Activated T-helper 1 cell treated with Interleukin-2 at 50 U/mL for 16 hours (primary cell): ENCODE measurements around the gene WDFY3.
"Not testable (repeated sequence)": the region's sequence is repeated elsewhere in the genome, so short reads cannot be mapped to it uniquely, and the experiment has no call there.

Experiments
- DNase-seq: peaks from one replicate; pipeline ENCODE4 v3.0.0-alpha.2; 2020; ENCODE audit warnings: low read depth

The WDFY3 gene

DNA sequence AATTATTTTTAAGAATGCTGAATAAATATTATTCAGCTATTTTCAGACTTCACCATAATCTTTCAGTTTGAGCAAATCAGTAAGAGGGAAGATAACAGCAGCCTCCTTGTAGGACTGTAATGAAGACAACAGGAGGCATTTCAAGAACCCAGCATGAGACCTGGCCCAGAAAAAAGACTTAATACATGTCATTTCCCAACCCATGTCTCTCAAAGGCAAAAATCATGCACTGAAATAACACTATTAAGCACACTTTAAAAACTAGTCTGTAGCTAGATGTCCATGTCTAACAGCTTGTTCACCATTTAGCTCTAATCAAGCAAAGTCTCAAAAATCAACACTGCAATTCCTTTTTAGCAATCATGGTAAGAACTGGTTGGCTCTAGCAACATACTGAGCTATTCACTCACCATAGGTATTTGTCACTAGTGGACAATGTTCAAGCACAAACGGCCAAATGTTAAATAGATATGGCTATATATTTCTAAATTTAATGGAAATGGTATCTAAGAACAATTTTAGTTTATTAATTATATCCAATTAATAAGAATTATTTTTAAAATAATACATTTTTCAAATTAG lies 109.9 kb downstream of the WDFY3 start:
- no peak for DNase-seq

DNA sequence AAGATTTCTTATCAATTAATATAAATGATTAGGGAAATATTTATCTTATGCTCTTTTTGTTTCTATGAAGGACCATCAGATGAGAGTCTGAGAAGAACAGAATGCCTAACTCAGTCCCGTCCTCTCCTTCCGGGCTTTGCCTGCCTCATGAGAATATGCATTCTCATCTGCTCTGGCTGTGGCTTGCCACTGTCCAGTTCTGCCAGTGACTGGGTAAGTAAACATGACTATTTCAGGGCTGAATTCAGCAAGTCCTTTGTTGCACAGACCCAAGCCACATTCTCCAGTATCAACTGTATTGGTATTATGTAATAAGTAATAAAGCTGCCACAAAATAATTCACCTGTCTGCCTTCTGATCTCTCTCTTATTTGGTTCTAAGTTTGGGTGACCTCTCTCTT lies 110.7 kb downstream of the WDFY3 start:
- no peak for DNase-seq

DNA sequence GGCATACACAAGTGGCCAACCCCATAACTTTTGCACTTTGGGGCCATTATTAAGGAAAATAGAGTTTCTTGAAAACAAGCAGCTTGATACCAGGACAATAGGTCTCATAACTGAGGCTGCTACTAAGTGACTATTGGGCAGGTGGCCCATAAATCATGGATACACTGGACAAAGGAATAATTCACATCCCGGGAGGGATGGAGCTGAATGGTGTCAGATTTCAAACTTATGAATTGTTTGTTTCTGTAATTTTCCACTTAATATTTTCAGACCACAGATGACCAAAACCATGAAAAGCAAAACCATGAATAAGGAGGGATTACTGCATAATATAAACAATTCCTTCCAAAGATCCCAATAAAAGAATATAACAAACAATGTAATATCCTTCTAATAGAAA lies 114.4 kb downstream of the WDFY3 start:
- no peak for DNase-seq

DNA sequence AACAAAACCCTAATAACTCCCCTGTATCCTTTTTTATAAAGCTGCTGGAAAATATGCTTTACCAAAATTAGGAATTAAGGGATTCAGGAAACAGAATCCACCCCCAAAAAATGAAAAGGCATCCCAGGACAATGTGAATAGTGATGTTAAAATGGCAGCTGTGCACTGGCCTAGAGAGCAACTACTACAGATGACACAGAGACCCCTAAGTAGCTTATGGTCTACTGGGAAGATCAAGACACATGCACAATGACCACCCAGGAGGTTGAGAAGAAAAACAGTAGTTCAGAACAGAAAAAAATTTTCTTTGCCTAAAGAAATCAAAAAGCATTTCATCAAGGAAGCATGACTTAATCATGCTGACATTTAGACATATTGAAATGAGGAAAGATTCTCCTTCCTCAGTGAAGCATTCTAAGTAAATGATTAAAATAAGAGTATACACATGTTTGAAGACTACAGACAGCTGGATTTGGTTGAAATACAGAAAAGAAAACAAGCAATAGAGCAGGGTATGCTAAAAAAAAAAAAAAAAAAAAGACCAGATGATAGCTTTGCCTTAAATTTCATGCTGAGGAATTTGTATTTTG lies 117.3 kb downstream of the WDFY3 start:
- DNase-seq = no peak

DNA sequence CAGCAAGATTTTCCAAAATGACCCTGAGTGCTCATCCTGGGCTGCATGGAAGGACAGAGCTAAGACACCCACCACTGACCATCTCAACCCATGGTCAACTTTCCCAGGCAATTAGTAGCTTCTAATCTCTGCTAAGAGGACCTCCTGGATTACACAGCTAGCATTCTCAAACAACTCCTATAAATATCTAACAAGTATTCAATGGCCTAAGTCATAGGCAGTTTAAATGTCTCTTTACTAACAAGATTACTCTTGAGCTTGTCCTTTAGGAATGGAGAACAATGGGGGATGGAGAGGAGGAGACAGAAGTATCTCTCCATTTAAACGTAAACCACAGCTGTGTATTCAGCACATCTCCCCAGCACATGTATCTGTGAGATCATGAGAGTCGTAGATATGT lies 118.1 kb downstream of the WDFY3 start:
- DNase-seq = no peak

DNA sequence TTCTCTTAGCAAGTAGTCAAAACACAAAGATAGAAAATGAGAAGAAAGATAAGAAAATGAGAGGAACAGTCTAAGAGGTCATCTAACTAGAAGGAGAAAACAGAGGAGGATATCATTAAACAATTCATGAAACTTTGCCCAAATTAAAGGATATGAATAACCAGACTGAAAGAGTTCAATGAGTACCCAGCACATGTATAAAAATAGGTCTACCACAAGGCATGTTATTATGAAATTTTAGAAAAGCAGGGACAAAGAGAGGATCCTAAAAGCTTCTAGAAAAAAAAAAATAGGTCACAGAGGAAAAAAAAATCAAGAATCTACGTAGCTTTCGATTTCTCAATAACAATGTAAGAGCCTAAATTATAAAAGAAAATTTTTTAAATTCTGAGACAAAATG lies 118.5 kb downstream of the WDFY3 start:
- no peak for DNase-seq

DNA sequence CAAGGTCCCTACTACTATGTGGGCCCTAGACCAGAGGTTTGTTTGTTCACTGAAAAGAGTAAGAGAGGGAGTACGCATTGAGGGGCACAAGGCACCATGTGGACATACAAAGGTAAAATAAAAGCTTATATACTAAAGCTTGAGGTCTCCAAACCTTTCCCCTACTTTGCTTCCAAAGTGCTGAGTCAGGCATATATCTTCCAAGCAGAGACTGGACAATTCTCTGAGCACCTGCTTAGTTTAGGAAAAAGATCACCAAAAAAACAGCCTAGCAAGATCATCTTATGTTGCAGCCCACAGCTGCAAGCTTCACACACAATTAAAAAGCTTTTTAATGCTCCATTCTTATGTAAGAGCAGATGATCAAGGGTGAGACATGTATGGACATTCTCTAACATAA lies 119.5 kb downstream of the WDFY3 start:
- DNase-seq = no peak

DNA sequence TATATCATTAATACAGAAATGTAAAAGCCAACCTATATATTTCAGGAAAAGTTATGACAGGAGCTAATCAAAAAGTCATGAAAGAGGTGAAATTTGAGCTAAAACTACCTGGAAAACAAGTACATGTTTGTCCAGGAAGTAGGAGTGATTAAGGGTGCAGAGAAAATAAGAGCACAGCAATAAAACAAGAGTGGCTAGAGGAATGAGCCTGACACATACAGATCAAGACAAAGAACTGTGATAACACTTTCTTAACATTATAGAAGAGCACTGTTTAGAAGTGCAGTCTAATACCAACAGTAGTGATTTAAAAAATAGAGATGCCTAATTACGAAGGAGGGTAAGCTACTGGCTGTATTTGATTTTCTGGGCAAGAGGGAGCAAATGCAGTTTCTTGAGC lies 125.1 kb downstream of the WDFY3 start:
- no peak for DNase-seq

DNA sequence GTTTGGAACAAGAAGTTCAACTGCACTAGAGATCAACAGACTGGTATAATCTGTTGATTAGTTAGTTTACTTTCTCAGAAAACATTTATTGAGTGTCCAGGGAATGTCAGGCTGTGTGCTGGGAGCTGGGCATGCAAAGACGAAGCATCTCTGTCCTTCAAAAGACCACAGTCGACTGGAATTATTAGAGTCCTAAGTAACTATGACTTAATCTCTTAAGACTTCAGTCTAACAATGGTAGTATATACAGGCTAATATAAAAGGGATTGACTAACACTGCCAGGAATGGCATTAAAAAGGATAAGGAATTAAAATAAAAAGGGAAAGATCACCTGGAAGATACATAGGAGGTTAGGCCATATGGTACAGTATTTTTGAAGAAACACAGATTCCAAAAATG lies 128.7 kb downstream of the WDFY3 start:
- no peak for DNase-seq

DNA sequence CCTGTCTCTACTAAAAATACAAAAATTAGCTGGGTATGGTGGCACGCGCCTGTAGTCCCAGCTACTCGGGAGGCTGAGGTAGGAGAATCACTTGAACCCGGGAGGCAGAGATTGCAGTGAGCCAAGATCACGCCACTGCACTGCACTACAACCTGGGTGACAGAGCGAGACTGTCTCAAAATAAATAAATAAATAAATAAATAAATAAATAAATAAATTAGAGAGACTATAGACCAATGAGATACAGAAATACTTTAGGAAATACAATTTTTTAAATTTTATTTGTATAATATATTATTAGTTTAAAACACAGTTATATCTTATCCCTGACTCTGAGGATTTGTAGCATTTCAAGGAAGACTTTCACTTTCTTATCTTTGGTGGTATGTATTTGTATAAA lies 136.9 kb downstream of the WDFY3 start:
- DNase-seq = not testable (repeated sequence)

DNA sequence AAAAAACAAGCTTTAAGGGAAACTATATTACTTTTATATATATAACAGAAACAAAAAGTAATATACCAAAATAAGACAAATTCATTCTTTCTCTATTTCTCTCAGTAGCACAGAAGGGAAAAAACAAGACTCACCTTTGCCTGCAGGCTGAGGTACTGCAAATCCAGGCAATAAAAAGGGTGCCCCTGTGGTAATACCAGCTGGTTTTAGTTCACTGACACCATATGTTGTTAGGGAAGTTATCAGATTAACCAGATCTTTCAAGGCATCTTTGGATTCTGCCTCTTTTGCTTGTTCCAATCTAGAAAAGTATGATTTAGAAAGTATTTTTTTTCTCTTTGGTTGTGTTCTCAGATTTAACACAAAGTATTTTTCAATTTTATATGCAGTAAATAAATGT lies 139.8 kb downstream of the WDFY3 start:
- DNase-seq = no peak

DNA sequence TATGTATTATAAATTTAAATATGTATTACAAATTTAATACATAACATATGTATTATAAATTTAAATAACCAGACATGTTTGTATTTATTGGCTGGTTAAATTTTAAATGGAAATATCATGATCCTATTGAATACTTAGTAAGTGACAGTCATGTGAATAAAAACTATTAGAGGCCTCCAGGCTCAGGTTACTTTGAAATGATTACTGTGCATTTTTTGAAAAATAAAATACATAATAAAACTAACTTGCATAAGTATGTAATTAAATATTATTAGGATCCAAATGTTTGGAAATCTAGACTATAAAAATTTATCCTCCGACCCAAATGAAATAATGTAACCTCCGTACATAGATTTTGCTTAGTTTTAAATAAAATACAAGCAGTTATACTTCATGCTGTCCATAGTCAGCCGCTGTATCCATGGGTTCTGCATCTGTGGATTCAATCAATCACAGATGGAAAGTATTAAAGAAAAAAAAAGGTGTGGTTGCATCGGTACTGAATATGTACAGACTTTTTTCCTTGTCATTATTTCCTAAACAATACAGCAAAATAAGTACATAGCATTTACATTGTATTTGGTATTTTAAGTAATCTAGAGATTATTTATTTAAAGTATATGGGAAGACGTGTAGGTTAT lies 140.7 kb downstream of the WDFY3 start:
- DNase-seq = no peak

DNA sequence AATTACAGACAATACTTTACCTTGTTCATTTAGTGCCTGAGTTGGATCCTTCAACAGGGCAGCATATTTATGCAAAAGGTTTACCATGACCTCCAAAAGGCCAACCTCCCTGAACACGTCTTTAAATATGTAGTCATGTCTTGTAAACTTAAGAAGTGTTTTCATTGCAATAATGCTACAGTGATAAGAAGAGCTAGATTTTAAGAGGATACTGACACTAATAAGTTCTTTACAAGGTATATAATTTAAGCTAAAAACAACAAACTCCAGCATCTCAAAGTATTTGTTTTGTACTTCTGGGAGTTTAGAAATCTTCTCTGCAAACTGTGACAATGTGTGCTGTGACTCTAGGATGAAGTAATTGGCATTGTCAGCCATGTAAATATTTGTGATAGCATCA lies 145.4 kb downstream of the WDFY3 start:
- no peak for DNase-seq

DNA sequence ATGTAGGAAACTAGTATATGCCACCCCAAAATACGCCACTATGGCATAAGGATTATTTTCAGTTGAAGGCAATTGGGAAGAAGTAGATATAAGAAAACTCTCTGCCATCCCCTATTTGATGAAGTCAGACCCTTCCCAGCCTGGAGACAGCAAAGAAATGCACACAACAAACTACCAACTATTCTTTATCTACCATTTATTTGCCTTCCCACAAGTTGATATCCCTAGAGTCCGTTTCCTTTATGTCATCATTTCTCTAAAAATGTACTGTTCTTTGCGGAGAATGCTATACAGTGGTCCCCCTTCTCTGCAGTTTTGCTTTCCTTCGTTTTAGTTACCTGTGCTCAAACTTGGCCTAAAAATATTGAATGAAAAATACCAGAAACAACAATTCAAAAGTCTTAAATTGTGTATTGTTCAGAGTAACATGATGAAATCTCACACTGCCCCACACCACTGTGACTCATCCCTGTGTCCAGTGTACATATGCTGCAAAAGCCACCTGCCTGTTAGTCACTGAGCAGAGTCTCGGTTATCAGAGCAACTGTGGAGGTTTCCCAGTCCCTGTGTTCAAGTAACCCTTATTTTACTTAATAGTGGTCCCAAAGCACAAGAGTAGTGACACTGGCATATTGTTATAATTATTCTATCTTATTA lies 152.3 kb downstream of the WDFY3 start:
- no peak for DNase-seq

DNA sequence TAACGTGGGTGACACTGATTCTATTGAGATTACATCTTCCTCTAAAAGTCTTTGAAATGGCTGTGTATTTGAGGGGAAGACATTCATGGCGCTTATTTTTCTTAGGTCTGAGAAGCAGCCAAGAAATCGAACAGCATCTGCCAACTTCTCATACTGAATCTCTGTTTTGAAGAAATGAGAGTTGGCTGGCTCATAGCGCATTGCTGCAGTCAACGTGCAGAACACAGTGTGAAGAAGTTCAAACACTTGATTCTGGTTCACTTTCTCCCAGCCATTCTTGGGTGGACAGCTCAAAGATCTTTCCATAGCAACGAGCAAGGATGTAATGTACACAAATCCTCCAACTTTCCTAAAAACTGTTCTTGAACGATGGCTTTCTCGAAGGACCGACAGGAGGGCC lies 156.5 kb downstream of the WDFY3 start:
- DNase-seq = no peak

DNA sequence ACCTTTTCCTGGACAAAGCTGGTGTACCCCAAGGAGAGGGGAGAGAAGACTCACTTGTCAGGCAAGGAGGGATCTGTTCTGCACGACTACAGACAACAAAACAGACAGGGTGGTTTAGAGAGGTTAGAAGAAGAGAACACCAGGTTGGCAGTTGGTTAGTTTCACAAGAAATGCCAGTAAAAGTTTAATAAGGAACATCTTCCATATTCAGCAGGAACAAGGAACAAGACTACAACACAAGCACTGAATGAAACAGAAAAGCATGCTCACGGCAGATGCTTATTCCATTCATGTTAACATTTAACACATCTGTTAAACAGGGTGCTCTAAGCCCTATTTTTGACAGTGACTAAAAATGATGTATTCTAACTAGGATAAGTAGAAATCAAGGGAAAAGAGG lies 158.2 kb downstream of the WDFY3 start:
- no peak for DNase-seq

DNA sequence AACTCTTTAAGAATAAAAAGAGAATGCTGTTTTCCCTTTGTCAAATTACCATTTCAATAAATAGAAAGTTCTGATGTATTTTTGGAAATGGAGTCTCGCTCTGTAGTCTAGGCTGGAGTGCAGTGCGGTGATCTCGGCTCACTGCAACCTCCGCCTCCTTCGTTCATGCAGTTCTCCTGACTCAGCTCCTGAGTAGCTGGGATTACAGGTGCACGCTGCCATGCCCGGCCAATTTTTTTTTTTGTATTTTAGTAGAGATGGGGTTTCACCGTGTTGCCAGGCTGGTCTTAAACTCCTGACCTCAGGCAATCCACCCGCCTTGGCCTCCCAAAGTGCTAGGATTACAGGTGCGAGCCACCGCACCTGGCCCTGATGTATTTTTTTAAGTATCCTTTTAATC lies 159.9 kb downstream of the WDFY3 start:
- not testable (repeated sequence) for DNase-seq

DNA sequence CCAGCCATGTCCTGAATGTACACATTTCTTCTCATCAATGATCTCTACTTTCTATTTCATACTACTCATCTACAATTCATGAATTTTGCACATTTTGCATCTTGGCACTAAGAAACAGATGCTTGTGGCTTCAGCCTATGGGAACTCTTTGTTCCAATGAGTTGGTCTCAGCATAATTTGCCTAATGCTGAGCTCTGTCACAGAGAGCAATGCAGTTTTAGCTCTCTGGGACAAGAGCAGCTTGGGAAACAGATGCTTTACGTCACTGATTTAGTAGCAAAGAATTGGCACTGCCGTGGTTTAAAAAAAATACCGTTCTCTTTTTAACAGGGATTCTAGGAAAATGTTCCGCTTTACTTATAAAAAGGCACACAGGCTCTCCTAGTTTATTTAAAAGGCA lies 162.4 kb downstream of the WDFY3 start:
- DNase-seq = no peak

DNA sequence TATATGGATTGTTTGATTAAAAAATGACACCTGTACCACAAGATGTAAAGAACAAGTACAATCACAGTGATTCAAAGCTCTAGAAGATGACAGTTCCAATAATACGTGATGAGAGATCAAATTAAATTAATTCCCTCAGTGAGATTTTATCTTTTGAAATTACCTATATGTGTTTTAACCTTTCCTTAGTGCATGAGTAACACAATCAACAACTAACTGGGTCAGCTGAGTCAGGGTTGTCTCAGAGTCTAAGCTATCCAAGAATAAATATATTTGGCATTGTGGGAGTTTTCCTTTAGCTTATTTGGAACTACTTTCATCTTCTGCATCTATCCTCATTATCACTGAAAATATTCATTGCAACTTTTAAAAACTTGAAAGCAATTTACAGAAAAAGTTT lies 162.8 kb downstream of the WDFY3 start:
- no peak for DNase-seq

DNA sequence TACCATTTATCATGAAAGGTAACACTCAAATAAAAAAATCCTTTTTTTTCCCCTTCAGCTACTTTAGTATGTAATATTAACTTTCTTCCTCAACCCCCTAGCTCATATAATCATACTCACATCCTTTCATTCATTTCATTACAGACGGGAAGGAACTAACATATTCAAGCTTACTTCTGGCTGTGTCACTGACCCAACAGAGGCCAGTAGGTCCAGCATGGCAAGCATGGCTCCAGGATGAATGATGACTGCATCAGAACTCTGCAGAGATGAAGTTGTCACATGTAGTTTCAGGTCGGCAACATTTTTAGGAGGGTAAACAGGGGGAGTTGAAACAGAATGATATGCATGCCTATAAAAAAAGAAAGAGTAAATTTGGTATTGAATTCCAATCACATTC lies 163.4 kb downstream of the WDFY3 start:
- no peak for DNase-seq

DNA sequence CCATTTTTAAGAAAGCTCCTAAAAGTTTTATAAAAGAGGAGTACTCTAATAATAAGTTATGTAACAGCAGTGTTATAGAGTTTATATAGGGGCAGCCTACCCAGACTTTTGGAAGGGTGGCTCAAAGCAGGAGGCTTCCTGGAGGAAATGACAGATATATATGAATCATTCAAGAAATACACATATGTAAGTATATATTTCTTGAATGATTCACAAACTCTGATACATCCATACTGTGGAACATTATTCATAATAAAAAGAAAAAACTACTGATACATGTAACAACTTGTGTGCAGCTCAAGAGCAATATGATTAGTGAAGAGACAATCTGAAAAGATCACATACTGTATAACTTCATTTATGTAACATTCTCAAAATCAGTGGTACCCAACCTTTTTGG lies 166.2 kb downstream of the WDFY3 start:
- no peak for DNase-seq

DNA sequence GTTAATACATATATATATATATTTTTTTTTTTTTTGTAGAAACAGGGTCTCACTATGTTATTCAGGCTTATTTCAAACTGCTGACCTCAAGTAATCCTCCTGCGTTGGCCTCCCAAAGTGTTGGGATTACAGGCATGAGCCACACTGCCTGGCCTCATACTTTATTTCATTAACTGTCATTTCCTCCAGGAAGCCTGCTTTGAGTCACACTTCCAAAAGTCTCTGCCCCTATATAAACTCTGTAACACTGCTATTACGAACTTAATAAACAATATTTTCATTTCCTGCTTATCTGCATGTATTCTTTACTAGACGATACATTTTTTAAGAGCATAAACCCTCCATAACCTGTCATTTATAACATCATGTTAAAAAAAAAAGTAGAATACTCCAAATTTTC lies 167.2 kb downstream of the WDFY3 start:
- no peak for DNase-seq

DNA sequence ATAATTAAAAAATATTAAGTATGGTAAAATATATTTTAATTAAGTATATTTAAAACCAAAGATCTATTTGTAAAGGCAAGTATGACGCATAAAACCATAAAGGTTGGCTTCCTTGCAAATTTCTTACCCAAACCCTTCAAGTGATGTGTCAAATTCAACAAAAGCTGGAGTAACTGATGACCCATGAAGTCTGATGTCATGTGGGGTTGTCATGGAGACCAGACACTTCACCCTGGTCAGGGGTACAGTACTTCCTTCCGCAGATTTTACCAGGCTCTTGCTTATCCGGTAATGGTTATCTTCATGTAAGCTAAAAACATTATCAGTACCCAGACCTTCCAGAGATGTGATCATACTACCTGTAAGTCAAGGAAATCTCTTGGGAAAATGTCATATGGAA lies 170.1 kb downstream of the WDFY3 start:
- no peak for DNase-seq
